HG03060 (cell line): ENCODE measurements around the gene PLOD1.
"Not testable (repeated sequence)": the region's sequence is repeated elsewhere in the genome, so short reads cannot be mapped to it uniquely, and the experiment has no call there.

Experiments
- ATAC-seq: cut with Tn5 transposase; IDR thresholded peaks from one replicate; pipeline ENCODE4 v1.9.1; 2021; ENCODE audit warnings: low read depth, moderate number of reproducible peaks; ENCODE audit not compliant: unreplicated experiment

Gene PLOD1

DNA sequence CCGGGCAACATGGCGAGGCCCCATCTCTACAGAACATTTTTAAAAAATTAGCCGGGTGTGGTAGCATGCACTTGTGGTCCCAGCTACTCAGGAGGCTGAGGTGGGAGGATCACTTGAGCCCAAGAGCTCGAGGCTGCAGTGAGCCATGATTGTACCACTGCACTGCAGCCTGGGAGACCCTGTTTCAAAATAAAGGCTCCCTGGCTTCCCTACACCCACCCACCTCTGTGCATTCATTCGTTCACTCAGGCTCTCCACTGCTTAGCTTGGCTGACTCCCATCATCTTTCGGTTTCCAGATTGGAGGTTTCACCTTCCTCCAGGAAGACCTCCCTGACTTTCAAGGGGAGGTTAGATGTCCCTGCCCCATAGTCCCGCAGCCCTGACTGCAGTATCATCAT is 22.5 kb upstream of the PLOD1 start:
- ATAC-seq, result no peak

DNA sequence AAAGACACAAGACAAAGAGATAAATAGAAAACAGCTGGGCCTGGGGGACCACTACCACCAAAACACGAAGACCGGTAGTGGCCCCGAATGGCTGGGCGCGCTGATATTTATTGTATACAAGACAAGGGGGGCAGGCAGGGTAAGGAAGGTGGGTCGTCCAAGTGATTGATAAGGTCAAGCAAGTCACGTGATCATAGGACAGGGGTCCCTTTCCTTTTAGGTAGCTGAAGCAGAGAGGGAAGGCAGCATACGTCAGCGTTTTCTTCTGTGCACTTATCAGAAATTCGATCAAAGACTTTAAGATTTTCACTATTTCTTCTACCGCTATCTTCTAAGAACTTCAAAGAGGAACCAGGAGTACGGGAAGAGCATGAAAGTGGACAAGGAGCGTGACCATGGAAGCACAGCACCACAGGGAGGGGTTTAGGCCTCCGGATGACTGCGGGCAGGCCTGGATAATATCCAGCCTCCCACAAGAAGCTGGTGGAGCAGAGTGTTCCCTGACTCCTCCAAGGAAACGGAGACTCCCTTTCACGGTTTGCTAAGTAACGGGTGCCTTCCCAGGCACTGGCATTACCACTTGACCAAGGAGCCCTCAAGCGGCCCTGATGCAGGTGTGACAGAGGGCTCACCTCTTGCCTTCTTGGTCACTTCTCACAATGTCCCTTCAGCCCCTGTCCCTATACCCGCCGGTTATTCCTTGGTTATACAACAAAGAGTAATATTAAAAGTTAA is 21.9 kb upstream of the PLOD1 start:
- ATAC-seq, result not testable (repeated sequence)

DNA sequence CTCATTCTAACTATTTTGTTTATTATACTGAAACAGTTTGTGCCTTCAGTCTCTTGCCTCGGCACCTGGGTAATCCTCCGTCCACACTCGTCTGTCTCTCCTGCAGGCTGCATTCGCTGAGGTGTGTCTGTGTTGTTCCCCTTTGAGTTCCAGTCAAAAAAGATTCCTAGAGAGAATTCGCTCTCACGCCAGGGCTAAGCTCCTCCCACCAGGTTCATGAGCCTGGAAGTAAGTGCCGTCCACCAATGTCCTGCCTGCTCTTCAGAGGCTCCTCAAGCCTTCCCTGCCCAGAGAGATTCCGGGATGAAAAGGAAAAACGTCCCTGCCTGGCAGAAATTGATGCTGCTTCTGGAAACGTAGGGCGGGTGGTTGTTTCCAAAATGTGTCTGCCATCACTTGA is 21.2 kb upstream of the PLOD1 start:
- no peak for ATAC-seq

GRCh38 chr1:11914024-11914423 is 20.5 kb upstream of the PLOD1 start:
- ATAC-seq, result no peak

DNA sequence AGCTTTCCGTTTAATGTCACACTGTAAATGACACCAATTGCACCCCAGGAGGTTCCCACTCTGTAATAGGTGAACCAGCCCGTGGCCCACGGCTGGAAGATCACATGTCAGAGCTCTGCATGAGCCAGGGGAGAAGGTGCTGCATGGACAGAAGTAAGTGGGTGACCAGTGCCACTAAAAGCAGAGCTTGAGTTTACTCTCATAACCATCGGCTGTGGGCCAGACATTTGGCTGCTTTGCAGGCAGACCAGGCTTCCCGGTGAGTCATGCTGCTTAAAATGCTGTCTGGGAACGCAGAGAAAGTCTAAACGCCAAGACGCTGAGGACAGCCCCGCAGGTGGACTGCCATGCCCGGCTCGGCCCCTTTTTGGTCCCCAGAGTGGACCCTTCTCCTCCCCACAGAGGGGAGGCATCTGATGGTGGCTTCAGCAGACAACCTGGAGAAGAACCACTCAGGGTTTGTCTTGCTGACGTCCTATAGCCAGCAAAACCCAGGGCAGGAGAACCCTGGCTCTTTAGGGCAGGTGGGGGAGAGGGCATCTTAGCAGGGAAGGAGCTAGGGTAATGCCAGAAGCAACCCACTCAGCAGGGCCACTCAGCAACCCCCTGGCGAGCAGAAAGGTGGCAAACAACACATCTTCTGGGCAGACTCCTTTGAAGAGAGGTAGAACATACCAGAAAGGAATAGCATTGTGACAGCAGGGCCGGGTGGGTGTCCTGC is 15.6 kb upstream of the PLOD1 start:
- no peak for ATAC-seq

DNA sequence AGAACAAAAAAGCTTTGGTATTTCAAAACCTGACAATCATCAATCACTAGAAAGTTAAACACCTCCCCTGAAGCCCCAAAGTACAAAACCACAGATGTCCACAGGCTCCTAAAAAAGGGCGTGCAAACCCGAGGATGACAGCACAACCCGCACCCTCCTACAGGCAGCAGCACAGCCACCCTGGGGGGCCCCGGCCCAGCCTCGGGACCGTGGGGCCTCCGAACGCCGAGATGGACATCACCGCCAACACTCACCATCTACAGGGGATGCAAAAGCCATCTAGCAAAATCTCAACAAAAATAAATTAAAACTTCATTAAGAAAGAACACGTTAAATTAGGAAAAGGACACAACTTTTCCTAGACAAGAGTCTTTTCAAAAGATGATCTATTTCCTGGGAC is 14.9 kb upstream of the PLOD1 start:
- no peak for ATAC-seq

- no peak for ATAC-seq
These were observed 14.1 kb upstream of the PLOD1 start for GRCh38 chr1:11920239-11920903.

DNA sequence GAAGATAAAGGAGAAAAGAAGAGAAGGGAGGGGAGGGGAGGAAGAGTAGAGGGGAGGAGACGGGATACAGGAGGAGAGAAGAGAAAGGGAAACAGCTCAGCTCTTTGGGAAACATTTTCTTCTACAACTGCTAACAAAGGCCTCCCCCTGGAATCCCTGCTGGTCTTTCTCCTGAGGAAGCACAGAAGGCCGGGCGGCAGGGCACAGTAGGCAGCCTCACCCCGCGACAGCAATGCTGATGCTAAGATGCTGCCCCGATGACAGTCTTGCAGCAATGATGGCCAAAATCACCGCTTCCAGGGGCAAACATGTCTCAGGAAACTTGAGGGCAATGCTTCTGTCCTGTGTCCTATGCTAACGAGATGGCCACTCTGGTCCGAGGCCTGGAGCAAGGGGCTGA is 13.5 kb upstream of the PLOD1 start:
- ATAC-seq, result no peak

DNA sequence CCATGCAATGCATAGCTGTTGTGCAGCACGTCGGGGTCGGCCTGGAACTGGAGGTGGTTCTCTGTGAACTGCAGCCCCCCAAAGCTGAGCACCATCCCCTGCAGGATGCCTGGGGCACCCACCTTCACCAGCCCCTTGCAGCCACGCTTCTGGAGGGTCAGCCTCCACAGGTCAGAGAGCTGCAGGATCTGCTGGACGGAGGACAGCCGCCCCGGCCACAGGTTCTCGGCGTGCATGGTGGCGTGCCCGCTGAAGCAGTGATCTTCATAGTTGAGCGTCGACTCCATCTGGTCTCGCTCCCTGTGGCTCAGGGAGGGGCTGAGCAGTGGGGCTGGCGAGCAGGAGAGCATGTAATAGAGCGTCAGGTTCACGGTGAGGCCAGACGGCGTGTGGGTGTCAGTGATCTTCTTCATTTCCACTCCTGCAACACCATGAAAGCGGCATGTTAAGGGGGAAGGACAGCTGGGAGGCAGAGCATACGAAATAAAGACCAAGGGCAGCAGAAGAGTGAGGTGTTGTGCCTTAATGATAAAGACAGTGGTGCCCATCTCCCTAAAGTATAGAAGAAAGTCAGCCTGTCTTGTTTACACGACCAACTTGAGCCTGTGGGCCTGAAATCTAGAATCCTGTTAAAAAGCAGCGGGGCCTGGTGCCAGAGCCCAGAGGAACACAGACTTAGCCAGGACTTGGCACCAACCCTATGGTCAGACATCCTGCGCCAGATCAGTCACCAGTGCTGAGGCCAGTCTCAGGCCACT is 11.3 kb upstream of the PLOD1 start:
- ATAC-seq, result no peak

GRCh38 chr1:11923827-11924113 is 10.7 kb upstream of the PLOD1 start:
- no peak for ATAC-seq

DNA sequence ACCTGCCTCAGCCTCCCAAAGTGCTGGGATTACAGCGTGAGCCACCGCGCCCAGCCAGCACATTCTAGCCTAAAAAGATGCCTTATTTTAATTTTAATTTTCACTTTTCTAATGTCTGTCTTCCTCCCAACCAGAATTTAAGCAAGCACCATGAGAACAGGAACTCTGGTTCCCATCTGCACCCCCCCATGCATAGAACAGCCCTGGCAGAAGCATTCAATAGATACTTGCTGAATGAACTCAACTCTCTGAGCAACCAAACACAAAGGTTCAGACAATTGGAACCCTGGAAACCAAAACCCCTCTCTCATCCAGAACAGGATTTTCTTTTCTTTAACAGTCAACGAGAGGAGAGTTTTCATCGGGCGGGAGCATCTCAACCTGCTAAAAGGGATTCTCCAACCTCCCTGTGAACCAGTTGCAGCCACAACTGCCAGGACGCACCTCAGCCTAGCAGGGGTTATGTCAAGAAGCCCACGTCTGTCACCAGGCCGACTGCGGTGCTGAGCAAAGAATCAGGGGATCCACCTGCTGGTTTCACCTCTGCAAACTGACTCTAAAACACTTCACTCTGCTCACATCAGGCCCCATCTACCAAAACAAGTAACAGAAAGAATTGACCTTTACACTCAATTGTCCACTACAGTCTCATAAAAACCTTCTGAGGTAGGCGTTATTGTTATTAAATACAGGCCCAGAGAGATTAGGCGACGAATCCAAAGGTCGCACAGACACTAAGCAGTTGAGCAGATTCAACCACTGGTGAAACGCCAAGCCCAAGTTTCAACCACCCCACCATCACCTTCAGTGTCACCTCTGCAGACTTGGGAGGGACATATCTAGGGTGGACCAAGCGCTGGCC is 10.0 kb upstream of the PLOD1 start:
- ATAC-seq, result no peak

DNA sequence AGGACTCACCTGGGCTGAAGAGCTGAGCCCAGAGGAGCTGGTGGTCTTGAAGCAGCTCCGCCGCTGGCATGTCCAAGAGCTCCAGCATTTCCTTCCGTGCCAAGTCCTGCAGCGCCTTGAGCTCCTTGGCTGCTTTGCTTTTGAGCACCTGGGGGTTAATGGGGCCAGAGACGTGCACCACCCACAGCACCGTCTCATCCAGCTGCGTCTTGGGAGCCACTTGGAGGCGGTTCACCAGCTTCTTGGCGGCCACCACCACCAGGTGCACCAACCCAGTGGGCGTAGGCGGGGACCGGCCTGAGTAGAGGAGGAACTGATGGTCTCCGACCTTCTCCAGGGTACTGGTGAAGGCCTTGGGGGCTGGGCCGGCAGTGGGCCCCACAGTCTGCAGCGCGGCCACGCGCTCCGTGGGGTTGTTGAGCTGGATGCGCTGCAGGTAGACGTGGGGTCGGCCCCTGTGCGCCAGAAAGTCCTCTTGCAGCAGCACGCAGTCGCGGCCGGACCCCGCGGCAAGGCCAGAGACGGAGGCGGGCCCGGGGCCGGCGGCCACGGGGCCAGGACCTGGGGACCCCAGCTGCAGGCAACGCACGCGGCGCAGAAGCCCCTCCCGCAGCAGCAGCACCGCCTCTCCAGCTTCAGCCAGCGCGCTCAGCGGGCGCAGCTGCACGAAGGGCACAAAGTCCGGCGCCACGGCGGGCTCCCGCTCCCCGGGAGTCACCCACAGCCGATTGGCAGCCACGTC is 9.2 kb upstream of the PLOD1 start:
- ATAC-seq, result not testable (repeated sequence)

DNA sequence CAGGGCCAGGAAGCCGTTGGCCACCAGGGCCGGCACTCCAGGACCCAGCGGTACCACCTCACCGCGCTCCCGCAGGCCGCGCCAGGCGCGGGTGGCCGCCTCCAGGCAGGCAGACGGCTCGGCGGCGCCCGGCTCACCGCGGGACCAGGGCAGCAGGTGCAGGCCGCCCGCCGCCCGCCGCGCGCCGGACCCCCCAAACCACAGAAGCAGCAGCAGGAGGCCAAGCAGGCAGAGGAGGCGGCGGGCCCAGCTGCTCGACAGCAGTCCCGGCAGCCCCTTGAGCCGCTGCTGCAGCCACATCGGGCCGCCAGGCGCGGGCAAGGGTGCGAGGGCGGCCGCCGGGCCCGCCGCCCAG is 8.6 kb upstream of the PLOD1 start:
- no peak for ATAC-seq

- ATAC-seq, result no peak
These were observed 6.5 kb upstream of the PLOD1 start for GRCh38 chr1:11927866-11928592.

- no peak for ATAC-seq
These were observed 4.7 kb upstream of the PLOD1 start for GRCh38 chr1:11929849-11930248.

- no peak for ATAC-seq
These were observed 3.7 kb upstream of the PLOD1 start for GRCh38 chr1:11930571-11931445.

DNA sequence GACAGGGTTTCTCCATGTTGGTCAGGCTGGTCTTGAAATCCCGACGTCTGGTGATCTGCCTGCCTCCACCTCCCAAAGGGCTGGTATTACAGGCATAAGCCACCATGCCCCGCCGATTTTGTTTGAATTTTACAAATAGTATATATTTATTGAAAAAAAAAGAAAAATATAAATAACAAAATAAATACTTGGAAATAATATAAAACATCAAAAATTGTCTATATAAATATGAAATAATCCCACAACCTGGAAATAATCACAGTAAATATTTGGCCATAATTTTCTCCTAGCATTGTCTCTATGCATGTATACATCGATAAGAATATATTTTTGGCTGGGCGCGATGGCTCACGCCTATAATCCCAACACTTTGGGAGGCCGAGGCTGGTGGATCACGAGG is 2.7 kb upstream of the PLOD1 start:
- ATAC-seq, result no peak

DNA sequence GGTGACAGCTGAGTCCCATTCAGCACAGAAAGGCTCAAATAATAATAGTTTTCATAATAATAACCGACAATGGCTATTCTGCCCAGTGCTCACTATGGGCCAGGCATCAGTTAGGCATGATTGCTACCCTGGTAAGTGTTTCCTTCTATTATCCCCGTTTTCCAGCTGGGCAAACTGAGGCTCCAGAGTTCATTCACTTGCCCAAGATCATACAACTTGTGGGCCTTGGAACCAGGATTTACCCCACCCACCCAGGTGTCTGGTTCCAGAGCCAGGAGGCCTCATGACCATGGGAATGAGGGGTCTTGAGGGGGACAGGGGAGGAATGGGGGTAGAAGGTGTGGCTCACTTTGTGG is 518 bp downstream of the PLOD1 start:
- ATAC-seq, result no peak
